B cell (primary cell): ENCODE data around the gene SLC35F2. TPM values are rescaled to one million over a fixed set of nuclear protein-coding genes. Genes with fewer than 3 reads are reported as not detected.

ENCODE experiments used
- ATAC-seq: fragments of 200-7000 bp; cut with Tn5 transposase; one replicate; pipeline ENCODE4 v1.10.0; 2021; ENCODE audit warnings: low read depth, mild to moderate bottlenecking, moderate number of reproducible peaks, moderate library complexity
- CTCF ChIA-PET: fragments of 350-600 bp; sonication (Branson Sonifier 250); formaldehyde crosslinking; loops from one replicate; lab custom pipeline; 2021; ENCODE audit warnings: antibody characterized with exemption, inconsistent platforms; lab: Charles Lee
- POLR2A ChIA-PET: fragments of 350-600 bp; sonication (Branson Sonifier 250); formaldehyde crosslinking; loops from one replicate; lab custom pipeline; 2021; ENCODE audit warnings: antibody characterized with exemption; lab: Charles Lee
- DNase-seq: peaks from one replicate; pipeline ENCODE4 v3.0.0; 2013
- H2AFZ ChIP-seq: 2 replicates; pipeline ENCODE4 v1.6.1; 2012; ENCODE audit warnings: mild to moderate bottlenecking, low read depth, low read length; ENCODE audit not compliant: insufficient read depth, poor library complexity, severe bottlenecking
- H3K27ac ChIP-seq, 2 donors: 1 replicate in 1 of 2; 2 replicates in 1 of 2; pipeline ENCODE4 v1.5.1; 2012 to 2013; ENCODE audit warnings: low read length in 2 of 2, mild to moderate bottlenecking in 2 of 2, moderate library complexity in 1 of 2
- H3K27me3 ChIP-seq, 4 experiments: fragments of 200-600 bp in 1 of 4; sonication (generic) in 1 of 4; replicated peaks in 1 of 4; 1 replicate in 2 of 4; 2 replicates in 2 of 4; pipeline versions ENCODE4 v1.6.1 to v1.7.0; 2013 to 2016; ENCODE audit warnings: low read length in 3 of 4, mild to moderate bottlenecking in 2 of 4, mixed read lengths in 1 of 4, moderate library complexity in 1 of 4; ENCODE audit not compliant: insufficient read depth in 4 of 4, control insufficient read depth in 3 of 4; ENCODE audit errors: control extremely low read depth in 1 of 4
- H3K36me3 ChIP-seq, 2 experiments: replicated peaks in 1 of 2; 1 replicate in 1 of 2; 2 replicates in 1 of 2; pipeline versions ENCODE4 v1.6.1 to v1.7.1; 2013; ENCODE audit warnings: low read length in 1 of 2; ENCODE audit not compliant: insufficient read depth in 2 of 2, control insufficient read depth in 1 of 2; ENCODE audit errors: control extremely low read depth in 1 of 2, extremely low read depth in 1 of 2
- H3K4me1 ChIP-seq, 2 donors: fragments of 200-600 bp in 1 of 2; sonication (generic) in 1 of 2; 1 replicate in 1 of 2; 2 replicates in 1 of 2; pipeline versions ENCODE4 v1.5.1 to v1.6.1; 2013 to 2017; ENCODE audit warnings: low read length in 2 of 2; ENCODE audit not compliant: control insufficient read depth in 2 of 2, insufficient read depth in 2 of 2
- H3K4me2 ChIP-seq: replicated peaks from 2 replicates; pipeline ENCODE3; 2012; ENCODE audit warnings: mild to moderate bottlenecking, low read depth, low read length; ENCODE audit not compliant: poor library complexity, severe bottlenecking
- H3K4me3 ChIP-seq, 5 experiments: fragments of 200-600 bp in 1 of 5; sonication (generic) in 1 of 5; 1 replicate in 3 of 5; 2 replicates in 2 of 5; pipeline versions ENCODE4 v1.5.1 to v1.7.0; 2011 to 2016; ENCODE audit warnings: low read length in 4 of 5, mild to moderate bottlenecking in 4 of 5, low read depth in 2 of 5, control low read depth in 1 of 5, moderate library complexity in 1 of 5; ENCODE audit not compliant: insufficient read depth in 1 of 5; ENCODE audit errors: control extremely low read depth in 1 of 5, extremely low read depth in 1 of 5
- H3K79me2 ChIP-seq: fragments of 200-600 bp; sonication (generic); one replicate; pipeline ENCODE4 v1.6.0; 2016; ENCODE audit warnings: low read length; ENCODE audit not compliant: control insufficient read depth, insufficient read depth
- H3K9ac ChIP-seq: fragments of 200-600 bp; sonication (generic); 2 replicates; pipeline ENCODE4 v1.6.1; 2017; ENCODE audit warnings: mild to moderate bottlenecking, low read length, moderate library complexity
- H3K9me3 ChIP-seq, 3 donors: one replicate each; pipeline versions ENCODE4 v1.6.1 to v1.7.1; 2013; ENCODE audit warnings: low read length in 2 of 3; ENCODE audit not compliant: control insufficient read depth in 2 of 3, insufficient read depth in 1 of 3; ENCODE audit errors: control extremely low read depth in 1 of 3
- H4K20me1 ChIP-seq: 2 replicates; pipeline ENCODE4 v1.6.0; 2012; ENCODE audit warnings: mild to moderate bottlenecking, low read length; ENCODE audit not compliant: insufficient read depth, control insufficient read depth, poor library complexity, severe bottlenecking
- H3K27ac Mint-ChIP-seq: one replicate; pipeline ENCODE4 v1.8.0; 2021; ENCODE audit warnings: mixed read lengths
- H3K27me3 Mint-ChIP-seq: one replicate; pipeline ENCODE4 v1.8.0; 2021; ENCODE audit warnings: mixed read lengths
- H3K4me1 Mint-ChIP-seq: one replicate; pipeline ENCODE4 v1.8.0; 2021; ENCODE audit warnings: mixed read lengths
- H3K4me3 Mint-ChIP-seq: one replicate; pipeline ENCODE4 v1.8.0; 2021; ENCODE audit warnings: mixed read lengths
- H3K9me3 Mint-ChIP-seq: one replicate; pipeline ENCODE4 v1.8.0; 2022; ENCODE audit warnings: mixed read lengths; ENCODE audit not compliant: insufficient read depth
- EZH2 ChIP-seq: IDR thresholded peaks from 2 replicates; pipeline ENCODE4 v1.6.1; 2012; ENCODE audit warnings: borderline replicate concordance, low read depth, mild to moderate bottlenecking, moderate library complexity, low read length; ENCODE audit not compliant: insufficient read depth, poor library complexity, severe bottlenecking
- WGBS: methylation state at CpG from one replicate; pipeline ENCODE4 v1.1.5; 2013; ENCODE audit warnings: missing lambda C conversion rate; ENCODE audit not compliant: insufficient coverage; 5-methylcytosine and 5-hydroxymethylcytosine counted together
- intact Hi-C: fragments of 100-400 bp; cut with micrococcal nuclease; formaldehyde crosslinking; loops from one replicate; pipeline ENCODE4 v1.10.0; 2022
- polyA plus RNA-seq: library from polyadenylated mRNA; depleted of rRNA; stranded (reverse); fragments of >200 nt; gene quantifications from 2 replicates; pipeline ENCODE4 v1.2.3, GENCODE V29; 2012
- total RNA-seq, 2 donors: library from RNA; stranded (reverse); fragments of 120-200 nt in 1 of 2; gene quantifications; 1 replicate in 1 of 2; 2 replicates in 1 of 2; pipeline versions ENCODE4 v1.2.3 to v1.2.4, GENCODE V29; 2013 to 2022
- TF ChIP-seq, protein P1 (sequence below): fragments of 200-600 bp; IDR thresholded peaks from one replicate; pipeline ENCODE4 v1.8.0; 2022; ENCODE audit warnings: antibody characterized with exemption, mild to moderate bottlenecking

Gene SLC35F2
- total and polyA plus RNA-seq, 2 donors (not counting 1 experiment from before 2014, with no cell fraction given): 10.9 TPM

DNA sequence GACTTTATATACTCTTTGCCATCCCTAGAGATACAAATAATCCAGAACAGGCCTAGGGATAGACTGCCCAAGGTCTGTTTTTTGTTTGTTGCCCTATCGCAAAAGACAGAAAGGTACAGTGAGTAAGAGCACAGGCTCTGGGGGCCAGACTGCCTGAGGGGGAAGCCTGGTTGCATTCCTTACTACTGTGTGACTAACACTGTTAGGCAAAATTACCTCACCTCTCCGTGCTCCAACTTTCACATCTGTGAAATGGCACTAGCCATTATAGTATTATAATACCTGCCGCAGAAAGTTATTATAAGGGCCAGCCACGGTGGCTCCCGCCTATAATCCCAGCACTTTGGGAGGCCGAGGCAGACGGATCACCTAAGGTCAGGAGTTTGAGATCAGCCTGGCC is 14.5 kb downstream of the SLC35F2 start:
- ChIA-PET POLR2A (no interaction called here), CTCF (no interaction called here)
- H3K4me1 Mint-ChIP-seq: peaks cover 34% of the 10 kb centered on the region
- DNase-seq (no peak), ATAC-seq (no peak)
- Histone ChIP-seq H3K27me3 (no peaks in the 10 kb centered on the region), H3K79me2 (peaks cover 90% of the 10 kb centered on the region), H3K9ac (no peak overlapping the region), H2AFZ (no peak overlapping the region), H3K9me3 (no peaks in the 10 kb centered on the region), H4K20me1 (peaks cover 15% of the 10 kb centered on the region), H3K36me3 (peaks cover 0 to 3% of the 10 kb centered on the region in 2 experiments), H3K4me2 (no peak overlapping the region), H3K27ac (no peak overlapping the region), H3K4me3 (no peak overlapping the region), H3K4me1 (peaks cover 16 to 18% of the 10 kb centered on the region in 2 donors)
- no peaks in the 10 kb centered on the region for H3K27me3 Mint-ChIP-seq
- H3K27ac Mint-ChIP-seq: no peak overlapping the region
- no peak overlapping the region for H3K4me3 Mint-ChIP-seq
- TF ChIP-seq, protein P1, sequence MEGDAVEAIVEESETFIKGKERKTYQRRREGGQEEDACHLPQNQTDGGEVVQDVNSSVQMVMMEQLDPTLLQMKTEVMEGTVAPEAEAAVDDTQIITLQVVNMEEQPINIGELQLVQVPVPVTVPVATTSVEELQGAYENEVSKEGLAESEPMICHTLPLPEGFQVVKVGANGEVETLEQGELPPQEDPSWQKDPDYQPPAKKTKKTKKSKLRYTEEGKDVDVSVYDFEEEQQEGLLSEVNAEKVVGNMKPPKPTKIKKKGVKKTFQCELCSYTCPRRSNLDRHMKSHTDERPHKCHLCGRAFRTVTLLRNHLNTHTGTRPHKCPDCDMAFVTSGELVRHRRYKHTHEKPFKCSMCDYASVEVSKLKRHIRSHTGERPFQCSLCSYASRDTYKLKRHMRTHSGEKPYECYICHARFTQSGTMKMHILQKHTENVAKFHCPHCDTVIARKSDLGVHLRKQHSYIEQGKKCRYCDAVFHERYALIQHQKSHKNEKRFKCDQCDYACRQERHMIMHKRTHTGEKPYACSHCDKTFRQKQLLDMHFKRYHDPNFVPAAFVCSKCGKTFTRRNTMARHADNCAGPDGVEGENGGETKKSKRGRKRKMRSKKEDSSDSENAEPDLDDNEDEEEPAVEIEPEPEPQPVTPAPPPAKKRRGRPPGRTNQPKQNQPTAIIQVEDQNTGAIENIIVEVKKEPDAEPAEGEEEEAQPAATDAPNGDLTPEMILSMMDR: no peak
- no peak for TF ChIP-seq EZH2
- no peaks in the 10 kb centered on the region for H3K9me3 Mint-ChIP-seq
- intact Hi-C loops: no loop called here
- WGBS: 98% methylated on average over 7 of the region's 7 CpGs

- TF ChIP-seq, protein P1: no peak
- no peak for TF ChIP-seq EZH2
- Histone ChIP-seq H3K9me3 (no peaks in the 10 kb centered on the region), H3K79me2 (peaks cover 87% of the 10 kb centered on the region), H3K27me3 (no peaks in the 10 kb centered on the region), H2AFZ (no peak overlapping the region), H3K27ac (no peak overlapping the region), H3K9ac (no peak overlapping the region), H3K36me3 (peaks cover 0 to 3% of the 10 kb centered on the region in 2 experiments), H4K20me1 (peaks cover 12% of the 10 kb centered on the region), H3K4me2 (no peak overlapping the region), H3K4me1 (peaks cover 13 to 18% of the 10 kb centered on the region in 2 donors), H3K4me3 (no peak overlapping the region)
- H3K4me3 Mint-ChIP-seq: no peak overlapping the region
- CTCF ChIA-PET: no interaction called here
- no peak overlapping the region for H3K27ac Mint-ChIP-seq
- no peaks in the 10 kb centered on the region for H3K27me3 Mint-ChIP-seq
- 100% methylated on average over 3 of the region's 8 CpGs for WGBS
- H3K9me3 Mint-ChIP-seq: no peaks in the 10 kb centered on the region
- POLR2A ChIA-PET: no interaction called here
- H3K4me1 Mint-ChIP-seq: peaks cover 22% of the 10 kb centered on the region
- no peak for DNase-seq
- ATAC-seq: no peak
- intact Hi-C loops: no loop called here
These were observed 16.0 kb downstream of the SLC35F2 start for GRCh38 chr11:107842412-107843100.
